GM10248 (cell line): Measurements from ENCODE around the gene FNDC1.

Experiments used
- CTCF ChIA-PET: fragments of 300-600 bp; sonication (Branson Sonifier 250); formaldehyde crosslinking; extraction: SDS; loops from one replicate; lab custom pipeline; 2021; ENCODE audit warnings: antibody characterized with exemption; lab: Yijun Ruan, JAX
- POLR2A ChIA-PET: fragments of 350-650 bp; sonication (Branson Sonifier 250); formaldehyde crosslinking; extraction: SDS; loops from one replicate; lab custom pipeline; 2020; ENCODE audit warnings: antibody characterized with exemption; lab: Yijun Ruan, JAX
- DNase-seq: peaks from one replicate; pipeline ENCODE4 v3.0.0; 2012; ENCODE audit errors: extremely low spot score
- CTCF ChIP-seq: IDR thresholded peaks from 2 replicates; pipeline ENCODE4 v1.5.1; 2012; ENCODE audit warnings: mild to moderate bottlenecking, low read depth; ENCODE audit errors: extremely low read depth, missing control alignments, control extremely low read depth

FNDC1 gene

DNA sequence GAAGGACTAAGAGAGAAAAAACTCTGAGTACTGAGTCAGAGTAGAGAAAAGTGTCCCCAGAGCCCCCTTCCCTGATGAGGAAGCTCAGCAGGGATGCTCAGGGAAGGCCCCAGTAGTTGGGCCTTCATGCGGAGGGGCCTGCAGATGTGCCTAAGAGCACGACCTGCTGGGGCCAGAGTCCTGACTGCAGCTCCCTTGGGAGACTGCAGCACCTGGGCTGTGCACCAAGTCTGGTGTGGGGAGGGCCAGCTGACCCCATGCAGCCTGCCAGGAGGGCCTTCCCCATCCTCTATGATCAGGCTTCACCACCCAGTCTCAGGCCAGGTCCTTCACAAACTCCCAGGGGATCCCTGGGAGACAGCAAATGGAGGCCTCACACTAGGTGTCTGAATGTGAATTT, 130.4 kb downstream of the FNDC1 start:
- no peak for DNase-seq
- TF ChIP-seq CTCF = no peak
- POLR2A ChIA-PET = no interaction called here
- CTCF ChIA-PET = interaction anchor here (0.8 to 1.6 kb wide), 3 partner anchors 30 to 125 kb away, joined by 3 to 4 read pairs (median 3); no protein-coding TSS in a partner anchor

DNA sequence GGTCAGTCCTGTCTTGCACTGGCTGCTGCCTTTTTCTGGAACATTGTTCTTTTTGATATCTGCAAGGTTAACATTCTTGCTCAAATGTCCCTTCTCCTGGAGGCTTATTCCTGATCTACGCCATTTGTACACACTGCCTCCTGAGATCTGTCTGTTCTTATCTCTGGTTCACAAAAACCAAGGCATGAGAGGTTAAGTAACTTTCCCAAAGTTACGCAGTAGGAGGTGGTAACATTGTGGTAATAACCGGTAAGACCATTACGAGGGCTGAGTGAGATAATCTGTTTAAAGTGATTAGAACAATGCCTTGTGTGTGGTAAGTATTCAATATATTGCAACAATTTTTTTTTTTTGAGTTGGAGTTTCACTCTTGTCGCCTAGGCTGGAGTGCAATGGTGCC, 132.1 kb downstream of the FNDC1 start:
- ChIA-PET CTCF (no interaction called here), POLR2A (no interaction called here)
- DNase-seq = no peak
- TF ChIP-seq CTCF = no peak

DNA sequence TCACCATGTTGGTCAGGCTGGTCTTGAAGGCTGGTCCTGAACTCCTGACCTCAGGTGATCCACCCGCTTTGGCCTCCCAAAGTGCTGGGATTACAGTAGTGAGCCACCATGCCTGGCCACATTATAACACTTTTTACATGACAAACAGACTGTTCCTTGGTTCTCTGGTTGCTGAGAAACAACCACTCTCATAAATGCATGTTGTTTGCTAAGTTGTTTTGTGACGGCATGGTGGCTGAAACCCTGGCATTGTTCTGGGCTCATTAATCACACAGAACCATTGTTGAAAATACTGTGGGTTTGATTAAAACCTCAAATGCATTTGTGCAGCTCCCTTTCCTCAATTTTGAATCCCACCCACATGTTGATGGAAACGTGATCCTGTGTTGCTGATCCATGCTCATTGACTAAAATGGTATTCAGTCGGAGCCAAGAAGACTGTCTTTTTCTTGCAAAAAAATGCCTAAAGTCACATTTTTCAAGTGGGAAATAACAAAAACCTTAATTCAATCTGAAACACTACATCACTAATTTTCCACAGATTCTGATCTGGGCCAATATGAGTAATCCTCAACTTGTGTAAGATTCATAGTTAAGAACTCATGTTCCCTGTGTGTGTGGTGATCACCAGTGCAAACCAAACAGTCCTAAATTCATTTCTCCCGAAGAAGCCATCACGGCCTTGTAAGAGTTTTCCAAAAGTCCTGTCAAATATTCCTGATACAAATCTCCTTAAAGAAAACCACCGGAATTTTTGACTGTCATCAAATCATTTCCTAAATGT, 132.8 kb downstream of the FNDC1 start:
- ChIA-PET POLR2A (no interaction called here), CTCF (interaction anchor here (1.2 kb wide), 1 partner anchor 67 kb away, joined by 3 read pairs; no protein-coding TSS in a partner anchor)
- TF ChIP-seq CTCF = no peak
- DNase-seq = no peak

- TF ChIP-seq CTCF = no peak
- ChIA-PET CTCF (interaction anchor here (1.2 kb wide), 1 partner anchor 67 kb away, joined by 3 read pairs; no protein-coding TSS in a partner anchor), POLR2A (no interaction called here)
- DNase-seq = no peak
Observed at GRCh38 chr6:159302594-159302992, 133.4 kb downstream of the FNDC1 start.

DNA sequence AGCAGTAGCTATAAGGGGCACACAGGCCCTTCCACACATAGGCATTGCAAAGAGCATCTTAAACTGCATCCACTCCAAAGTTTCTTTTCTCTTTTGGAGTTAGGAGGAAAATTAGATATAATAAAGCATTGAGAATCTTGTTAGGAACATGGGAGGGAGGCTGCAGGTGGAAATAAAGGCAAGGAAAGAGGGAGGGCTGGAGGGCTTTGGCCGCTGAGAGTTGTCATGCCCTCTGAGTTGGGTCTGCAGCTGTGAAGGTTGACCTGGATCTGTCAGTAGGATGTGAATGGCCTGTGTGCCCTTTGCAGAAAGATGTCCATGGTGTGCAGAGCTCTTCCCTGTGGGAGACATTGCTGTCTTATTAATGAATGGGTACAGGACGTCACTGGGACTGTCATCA, 134.0 kb downstream of the FNDC1 start:
- no peak for DNase-seq
- POLR2A ChIA-PET = no interaction called here
- CTCF ChIA-PET = interaction anchor here (1.2 kb wide), 1 partner anchor 68 kb away, joined by 3 read pairs; no protein-coding TSS in a partner anchor
- TF ChIP-seq CTCF = no peak

- DNase-seq = no peak
- TF ChIP-seq CTCF = no peak
- POLR2A ChIA-PET = no interaction called here
- CTCF ChIA-PET = interaction anchor here (0.9 kb wide), 1 partner anchor 9 kb away, joined by 3 read pairs; no protein-coding TSS in a partner anchor
Observed at GRCh38 chr6:159303784-159304183, 134.6 kb downstream of the FNDC1 start.
